Activated T-cell treated with anti-CD3 and anti-CD28 coated beads for 1 hour (primary cell): Measurements from ENCODE around the gene RGS9BP.
"Not testable (repeated sequence)": the region's sequence is repeated elsewhere in the genome, so short reads cannot be mapped to it uniquely, and the experiment has no call there.

ENCODE experiments used
- DNase-seq: peaks from one replicate; pipeline ENCODE4 v3.0.0-alpha.2; 2020; ENCODE audit warnings: low read depth

The RGS9BP gene

DNA sequence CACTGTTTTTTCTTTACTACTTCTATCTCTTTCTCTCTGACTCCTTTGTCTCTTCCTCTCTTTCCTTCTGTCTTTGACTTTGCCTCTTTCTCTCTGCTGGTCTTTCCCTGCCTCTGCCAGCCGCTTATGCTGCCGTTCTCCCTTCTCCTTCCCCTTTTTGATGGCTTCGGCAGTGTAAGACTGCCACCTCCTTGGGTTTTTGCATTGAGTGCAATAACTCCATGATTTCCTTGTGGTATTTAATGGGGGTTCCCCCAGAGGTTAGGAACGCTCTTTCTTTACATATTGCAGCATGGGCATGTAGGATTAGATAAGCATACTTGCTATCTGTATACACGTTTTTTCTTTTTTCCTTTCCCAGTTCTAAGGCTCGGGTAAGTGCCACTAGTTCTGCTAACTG lies 19.9 kb downstream of the RGS9BP start:
- not testable (repeated sequence) for DNase-seq

DNA sequence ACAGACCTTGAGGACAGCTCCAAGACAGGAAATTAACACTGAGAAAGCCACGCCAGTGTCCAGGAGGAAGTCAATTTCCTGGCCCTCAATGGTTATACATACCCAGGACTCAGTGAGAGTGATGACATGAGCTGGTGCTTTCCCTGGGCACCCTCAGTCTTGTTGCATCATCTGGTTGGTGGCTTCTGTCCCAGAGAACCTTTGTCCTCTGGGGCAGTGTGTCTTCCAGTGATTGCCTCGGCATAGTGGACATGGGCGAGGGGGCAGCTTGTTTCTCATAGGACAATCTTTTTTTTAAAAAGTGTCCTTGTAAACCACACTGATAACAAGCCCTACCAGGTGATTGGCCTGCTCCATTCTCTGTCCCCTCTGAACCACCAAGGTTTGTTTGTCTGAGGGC lies 21.1 kb downstream of the RGS9BP start:
- DNase-seq, result not testable (repeated sequence)

DNA sequence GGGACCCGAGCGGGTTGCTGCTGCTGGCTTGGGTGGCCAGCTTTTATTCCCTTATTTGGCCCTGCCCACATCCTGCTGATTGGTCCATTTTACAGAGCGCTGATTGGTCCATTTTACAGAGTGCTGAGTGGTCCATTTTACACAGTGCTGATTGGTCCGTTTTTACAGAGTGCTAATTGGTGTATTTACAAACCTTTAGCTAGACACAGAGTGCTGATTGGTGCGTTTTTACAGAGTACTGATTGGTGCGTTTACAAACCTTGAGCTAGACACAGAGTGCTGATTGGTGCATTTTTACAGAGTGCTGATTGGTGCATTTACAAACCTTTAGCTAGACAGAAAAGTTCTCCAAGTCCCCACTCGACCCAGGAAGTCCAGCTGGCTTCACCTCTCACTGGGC lies 24.5 kb downstream of the RGS9BP start:
- DNase-seq, result not testable (repeated sequence)

DNA sequence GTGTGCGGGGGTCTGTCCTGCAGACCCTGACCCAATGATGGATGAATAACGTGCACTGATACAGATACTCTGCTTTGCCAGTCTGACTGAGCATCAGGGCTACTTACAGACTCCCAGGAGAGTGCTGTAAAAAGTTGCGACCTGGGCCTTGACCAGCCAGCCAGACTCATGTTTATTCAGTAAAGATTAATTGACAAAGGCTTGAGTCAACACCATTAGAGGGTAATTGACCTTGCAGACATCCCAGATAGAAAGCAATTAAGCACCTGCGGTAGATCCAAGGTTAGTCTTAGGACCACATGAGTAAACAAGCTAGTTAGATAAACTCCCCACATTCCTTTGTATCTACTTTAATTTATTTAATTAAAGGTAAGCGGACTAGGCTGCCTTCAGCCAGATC lies 26.4 kb downstream of the RGS9BP start:
- DNase-seq, result no peak

GRCh38 chr19:32704006-32704405 lies 28.4 kb downstream of the RGS9BP start:
- DNase-seq, result not testable (repeated sequence)

DNA sequence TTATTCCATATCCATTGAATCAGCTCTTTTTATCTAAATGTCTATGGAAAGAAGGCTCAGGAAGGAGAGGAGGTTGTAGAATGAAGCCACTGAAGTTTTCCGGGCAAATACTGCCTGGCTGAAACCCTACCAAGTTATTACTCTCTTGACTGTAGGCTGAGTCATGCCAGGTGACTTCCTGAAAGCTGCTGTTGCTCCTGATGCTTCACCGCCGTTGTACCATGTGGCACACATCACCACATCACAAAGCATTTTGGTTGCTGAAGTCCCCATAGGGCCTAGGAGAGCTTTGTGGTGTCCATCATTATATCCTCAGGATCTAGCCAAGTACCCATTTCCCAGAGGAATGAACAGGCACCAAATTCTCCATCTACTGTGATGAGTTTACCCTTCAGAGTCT lies 32.8 kb downstream of the RGS9BP start:
- DNase-seq, result peak; percentile 16

DNA sequence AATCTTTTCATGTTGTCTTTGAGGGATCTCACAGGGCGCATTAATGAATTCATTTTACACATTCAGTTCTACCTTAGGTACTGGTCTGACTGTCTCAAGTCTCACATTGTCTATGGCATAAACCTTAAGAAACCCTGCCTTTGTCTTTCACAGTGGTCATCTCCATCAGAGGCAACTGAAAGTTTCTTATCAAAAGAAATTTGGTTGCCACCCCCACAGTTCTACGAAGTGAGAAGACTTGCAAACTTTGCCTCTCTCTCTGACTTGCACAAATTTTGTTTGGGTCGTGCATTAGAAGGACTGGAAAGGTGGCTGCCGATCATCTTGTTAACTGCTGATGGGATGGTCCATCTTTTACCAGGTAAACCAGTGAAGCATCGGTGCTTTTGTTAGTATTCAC lies 33.4 kb downstream of the RGS9BP start:
- DNase-seq, result no peak

DNA sequence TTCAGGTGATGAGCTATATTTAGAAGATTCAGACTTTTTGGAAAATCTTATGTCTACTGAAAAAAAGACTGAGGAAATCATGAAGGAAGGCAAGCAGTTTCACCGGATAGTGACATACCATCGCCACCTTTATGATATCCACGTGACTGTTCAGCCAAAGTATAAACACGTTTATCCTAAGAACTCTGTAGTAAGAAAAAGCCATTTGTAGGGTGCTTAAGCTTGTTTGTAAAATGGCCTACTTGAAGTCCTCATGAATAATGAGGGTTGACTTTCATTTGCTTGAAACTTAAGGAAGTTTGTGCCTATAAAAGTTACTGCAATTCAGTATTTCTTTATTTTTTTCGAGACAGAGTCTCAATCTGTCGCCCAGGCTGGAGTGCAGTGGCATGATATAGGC lies 36.1 kb downstream of the RGS9BP start:
- no peak for DNase-seq

DNA sequence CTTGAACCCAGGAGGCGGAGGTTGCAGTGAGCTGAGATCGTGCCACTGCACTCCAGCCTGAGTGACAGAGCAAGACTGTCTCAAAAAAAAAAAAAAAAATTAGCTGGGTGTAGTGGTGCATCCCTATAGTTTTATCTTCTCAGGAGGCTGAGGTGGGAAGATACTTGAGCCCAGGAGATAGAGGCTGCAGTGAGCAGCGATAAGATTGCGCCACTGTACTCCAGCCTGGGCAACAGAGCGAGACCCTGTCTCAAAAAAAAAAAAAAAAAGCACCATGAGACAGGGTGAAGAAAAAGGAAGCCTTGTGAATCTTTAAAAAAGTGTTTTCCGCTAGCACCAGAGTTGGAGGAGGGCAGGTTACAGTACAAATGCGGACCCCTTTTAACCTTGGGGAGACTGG lies 40.6 kb downstream of the RGS9BP start:
- not testable (repeated sequence) for DNase-seq

GRCh38 chr19:32717496-32717895 lies 41.8 kb downstream of the RGS9BP start:
- no peak for DNase-seq

DNA sequence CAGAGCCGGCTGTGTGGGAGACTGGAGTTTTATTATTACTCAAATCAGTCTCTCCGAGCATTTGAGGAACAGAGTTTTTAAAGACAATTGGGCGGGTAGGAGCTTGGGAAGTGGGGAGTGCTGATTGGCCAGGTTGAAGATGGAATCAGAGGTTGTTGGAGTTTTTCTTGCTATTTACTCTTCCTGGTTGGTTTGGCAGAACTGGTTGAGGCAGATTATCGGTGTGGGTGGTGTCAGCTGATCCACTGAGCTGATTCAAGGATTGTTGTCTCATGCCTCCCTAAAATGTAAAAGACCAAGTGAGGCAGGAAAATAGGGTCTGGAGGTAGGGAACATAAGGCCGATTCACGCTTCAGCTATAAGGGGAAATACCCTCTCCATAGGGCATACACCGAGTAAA lies 42.6 kb downstream of the RGS9BP start:
- no peak for DNase-seq

- no peak for DNase-seq
Measured at GRCh38 chr19:32719611-32720059, 44.0 kb downstream of the RGS9BP start, which contains the start of gene TDRD12. TSS of gene TDRD12 (plus strand) at chr19:32719767. CDS start at chr19:32720073, 306 bp downstream.

DNA sequence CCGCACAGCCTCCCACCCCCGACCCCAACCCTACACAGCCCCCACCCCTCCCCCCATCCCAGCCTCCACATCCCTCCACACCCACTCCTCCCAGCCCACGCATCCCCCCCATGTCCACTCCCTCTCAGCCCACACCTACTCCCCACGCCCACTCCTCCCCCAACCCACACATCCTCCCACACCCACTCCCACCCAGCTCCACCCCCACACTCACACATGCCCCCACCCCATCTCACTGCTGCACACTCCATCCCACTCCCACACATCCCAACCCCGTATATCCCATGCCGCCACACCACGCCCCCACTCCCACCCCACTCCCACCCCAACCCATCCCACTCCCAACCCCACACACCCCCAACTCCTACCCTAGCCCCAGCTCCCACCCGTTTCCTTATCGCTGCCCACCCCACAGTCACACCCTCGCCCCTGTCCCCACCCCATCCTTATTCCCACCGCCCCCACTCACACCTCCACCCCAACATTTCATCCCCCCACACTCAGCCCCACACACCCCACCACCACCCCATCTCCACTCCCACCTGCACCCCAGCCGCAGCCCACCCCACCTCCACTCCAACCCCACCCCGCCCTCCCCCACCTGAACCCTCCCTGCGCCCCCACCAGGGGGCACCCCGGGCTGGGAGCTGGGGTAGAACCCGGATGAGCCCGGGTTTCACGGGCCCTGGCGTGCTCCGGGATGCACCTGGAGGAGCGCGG lies 44.7 kb downstream of the RGS9BP start:
- DNase-seq, result no peak

DNA sequence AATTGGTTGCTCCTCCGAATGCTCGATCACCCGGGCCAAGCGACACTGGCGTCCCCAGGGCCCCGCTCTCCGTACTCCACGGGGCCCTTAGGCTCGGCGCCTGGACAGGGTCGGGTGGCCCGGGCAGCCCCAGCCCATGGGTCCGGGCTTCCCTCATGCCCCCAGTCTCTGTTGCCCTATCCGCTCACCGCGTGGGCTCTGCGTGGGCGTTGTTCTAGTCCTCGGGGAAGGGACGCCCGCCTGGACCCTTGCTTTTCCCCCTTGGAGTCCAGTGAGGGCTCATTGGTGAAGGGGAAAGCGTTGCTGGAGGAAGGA lies 45.2 kb downstream of the RGS9BP start:
- DNase-seq, result no peak
